ENCODE data around the gene GALNTL6.
"Not testable (repeated sequence)": the region's sequence is repeated elsewhere in the genome, so short reads cannot be mapped to it uniquely, and the experiment has no call there.

GRCh38 chr4:173042139-173042538 is 1228.9 kb downstream of the GALNTL6 start:
- TF ChIP-seq, protein P1, sequence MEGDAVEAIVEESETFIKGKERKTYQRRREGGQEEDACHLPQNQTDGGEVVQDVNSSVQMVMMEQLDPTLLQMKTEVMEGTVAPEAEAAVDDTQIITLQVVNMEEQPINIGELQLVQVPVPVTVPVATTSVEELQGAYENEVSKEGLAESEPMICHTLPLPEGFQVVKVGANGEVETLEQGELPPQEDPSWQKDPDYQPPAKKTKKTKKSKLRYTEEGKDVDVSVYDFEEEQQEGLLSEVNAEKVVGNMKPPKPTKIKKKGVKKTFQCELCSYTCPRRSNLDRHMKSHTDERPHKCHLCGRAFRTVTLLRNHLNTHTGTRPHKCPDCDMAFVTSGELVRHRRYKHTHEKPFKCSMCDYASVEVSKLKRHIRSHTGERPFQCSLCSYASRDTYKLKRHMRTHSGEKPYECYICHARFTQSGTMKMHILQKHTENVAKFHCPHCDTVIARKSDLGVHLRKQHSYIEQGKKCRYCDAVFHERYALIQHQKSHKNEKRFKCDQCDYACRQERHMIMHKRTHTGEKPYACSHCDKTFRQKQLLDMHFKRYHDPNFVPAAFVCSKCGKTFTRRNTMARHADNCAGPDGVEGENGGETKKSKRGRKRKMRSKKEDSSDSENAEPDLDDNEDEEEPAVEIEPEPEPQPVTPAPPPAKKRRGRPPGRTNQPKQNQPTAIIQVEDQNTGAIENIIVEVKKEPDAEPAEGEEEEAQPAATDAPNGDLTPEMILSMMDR (conservative IDR thresholded peaks at IDR 0.05; ENCODE audit: low read length): not testable (repeated sequence)
- not testable (repeated sequence) for TF ChIP-seq EZH2phosphoT487 (IDR thresholded peaks at IDR 0.05; ENCODE audit: borderline replicate concordance)
